ENCODE results near the gene ANTXR2. TPM values are rescaled to one million over a fixed set of nuclear protein-coding genes. Genes with fewer than 3 reads are reported as not detected.

The ANTXR2 gene
- total and polyA plus RNA-seq, 9 of the 15 experiments (the other 6 are each of a cell fraction or from before 2014, with no cell fraction given) = 10.1 to 83.8 (median 60.3) TPM

DNA sequence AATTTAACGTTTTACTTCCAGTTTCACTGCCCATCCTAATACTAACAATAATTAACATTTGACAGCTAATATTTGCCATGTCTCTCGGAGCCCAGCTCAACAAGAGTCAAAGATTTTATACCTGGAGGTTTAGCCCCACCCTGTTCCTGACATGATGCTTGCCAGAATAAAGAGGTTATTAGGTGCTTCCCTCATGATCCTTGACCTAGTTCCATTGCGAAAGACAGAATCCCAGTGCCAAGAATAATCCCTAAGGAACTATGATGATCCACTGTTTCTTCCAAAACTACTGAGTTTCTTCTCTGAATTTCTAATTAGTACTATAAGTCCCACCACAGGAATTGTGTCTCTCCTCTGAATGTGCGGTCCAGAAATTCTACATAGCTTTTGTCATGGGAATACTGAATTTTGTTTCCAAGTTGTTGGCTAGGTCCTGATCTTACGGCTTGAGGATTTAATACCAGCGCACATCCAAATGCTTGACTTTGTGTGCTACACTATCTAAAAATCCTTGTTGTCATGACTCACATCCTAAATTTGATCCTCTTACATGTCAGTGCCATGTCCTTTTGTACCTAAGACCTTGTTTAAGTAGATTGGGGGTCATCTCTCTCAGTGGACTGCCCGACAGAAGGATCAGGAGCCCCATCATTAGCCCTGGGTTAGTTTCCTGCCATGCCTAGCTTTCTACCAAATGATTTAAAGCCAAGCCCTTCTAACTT lies 23.1 kb downstream of the ANTXR2 start:
- no peaks in the 10 kb centered on the region for H3K27me3 ChIP-seq (ENCODE audit: control insufficient read depth in 2 of 2, insufficient read depth in 2 of 2, low read length in 2 of 2)
- WGBS (ENCODE audit: insufficient coverage, low coverage, missing lambda C conversion rate) = 82% methylated on average over 7 of the region's 7 CpGs
- FAIRE-seq (peak; percentile 29), DNase-seq (ENCODE audit: extremely low read depth in 1 of 4, low spot score in 3 of 4) (no peak), ATAC-seq (no peak)
- no peak overlapping the region for H3K9ac ChIP-seq (ENCODE audit: insufficient read depth in 1 of 2, low read depth in 2 of 2, low read length in 2 of 2)
- intact Hi-C loops (cut with micrococcal nuclease) = no loop called here
- ChIA-PET CTCF (ENCODE audit: low intra/inter-chr PET ratio) (no interaction called here), POLR2A (interaction anchor here (1.0 kb wide), 1 partner anchor 15 kb away, joined by 3 read pairs; no protein-coding TSS in a partner anchor)
- in situ Hi-C loops (cut with MboI) = no loop called here
- no peak for TF ChIP-seq SRSF7 (optimal IDR thresholded peaks at IDR 0.05; ENCODE audit: low read depth, low read length)
- no peak for TF ChIP-seq NCOA4 (IDR thresholded peaks at IDR 0.05; ENCODE audit: partially characterized antibody)
- TF ChIP-seq MCM5 (IDR thresholded peaks at IDR 0.05; ENCODE audit: low read depth) = no peak
- TF ChIP-seq, protein P1, sequence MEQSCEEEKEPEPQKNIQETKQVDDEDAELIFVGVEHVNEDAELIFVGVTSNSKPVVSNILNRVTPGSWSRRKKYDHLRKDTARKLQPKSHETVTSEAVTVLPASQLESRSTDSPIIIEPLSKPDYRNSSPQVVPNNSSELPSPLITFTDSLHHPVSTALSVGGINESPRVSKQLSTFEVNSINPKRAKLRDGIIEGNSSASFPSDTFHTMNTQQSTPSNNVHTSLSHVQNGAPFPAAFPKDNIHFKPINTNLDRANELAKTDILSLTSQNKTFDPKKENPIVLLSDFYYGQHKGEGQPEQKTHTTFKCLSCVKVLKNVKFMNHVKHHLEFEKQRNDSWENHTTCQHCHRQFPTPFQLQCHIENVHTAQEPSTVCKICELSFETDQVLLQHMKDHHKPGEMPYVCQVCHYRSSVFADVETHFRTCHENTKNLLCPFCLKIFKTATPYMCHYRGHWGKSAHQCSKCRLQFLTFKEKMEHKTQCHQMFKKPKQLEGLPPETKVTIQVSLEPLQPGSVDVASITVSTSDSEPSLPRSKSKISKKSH (CRISPR knock-in tag; IDR thresholded peaks at IDR 0.05) = no peak
- TF ChIP-seq SP2 (IDR thresholded peaks at IDR 0.05; ENCODE audit: extremely low read depth, low read depth, low read length, poor library complexity, severe bottlenecking) = no peak
- no peak for TF ChIP-seq ZNF143 (CRISPR knock-in tag; IDR thresholded peaks at IDR 0.05)
- no peak for TF ChIP-seq TCF7L2 (IDR thresholded peaks at IDR 0.05; ENCODE audit: low read depth, low read length)
- no peak for TF ChIP-seq SMARCA5 (IDR thresholded peaks at IDR 0.05)
- no peak for TF ChIP-seq ZNF121 (CRISPR knock-in tag; conservative IDR thresholded peaks at IDR 0.05)
- TF ChIP-seq ZNF354B (CRISPR knock-in tag; IDR thresholded peaks at IDR 0.05) = no peak
- no peak for TF ChIP-seq EZH2 (IDR thresholded peaks at IDR 0.05; ENCODE audit: borderline replicate concordance, low read depth, low read length)
- TF ChIP-seq, protein P2, sequence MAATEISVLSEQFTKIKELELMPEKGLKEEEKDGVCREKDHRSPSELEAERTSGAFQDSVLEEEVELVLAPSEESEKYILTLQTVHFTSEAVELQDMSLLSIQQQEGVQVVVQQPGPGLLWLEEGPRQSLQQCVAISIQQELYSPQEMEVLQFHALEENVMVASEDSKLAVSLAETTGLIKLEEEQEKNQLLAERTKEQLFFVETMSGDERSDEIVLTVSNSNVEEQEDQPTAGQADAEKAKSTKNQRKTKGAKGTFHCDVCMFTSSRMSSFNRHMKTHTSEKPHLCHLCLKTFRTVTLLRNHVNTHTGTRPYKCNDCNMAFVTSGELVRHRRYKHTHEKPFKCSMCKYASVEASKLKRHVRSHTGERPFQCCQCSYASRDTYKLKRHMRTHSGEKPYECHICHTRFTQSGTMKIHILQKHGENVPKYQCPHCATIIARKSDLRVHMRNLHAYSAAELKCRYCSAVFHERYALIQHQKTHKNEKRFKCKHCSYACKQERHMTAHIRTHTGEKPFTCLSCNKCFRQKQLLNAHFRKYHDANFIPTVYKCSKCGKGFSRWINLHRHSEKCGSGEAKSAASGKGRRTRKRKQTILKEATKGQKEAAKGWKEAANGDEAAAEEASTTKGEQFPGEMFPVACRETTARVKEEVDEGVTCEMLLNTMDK (IDR thresholded peaks at IDR 0.05; ENCODE audit: borderline replicate concordance, insufficient read depth, low read depth, low read length, poor library complexity, severe bottlenecking) = no peak
- no peak for TF ChIP-seq CAMTA2 (CRISPR knock-in tag; conservative IDR thresholded peaks at IDR 0.05)
- TF ChIP-seq SIX5 (IDR thresholded peaks at IDR 0.05; ENCODE audit: borderline replicate concordance in 1 of 2, insufficient read depth in 1 of 2, low read depth in 1 of 2, low read length in 2 of 2) = no peak
- no peak for TF ChIP-seq ELF1 (tag; IDR thresholded peaks at IDR 0.05)
- TF ChIP-seq MEF2A (IDR thresholded peaks at IDR 0.05; ENCODE audit: control insufficient read depth, low read depth, low read length) = no peak
- no peak for TF ChIP-seq ZNF224 (CRISPR knock-in tag; IDR thresholded peaks at IDR 0.05)
- TF ChIP-seq ZNF695 (CRISPR knock-in tag; IDR thresholded peaks at IDR 0.05) = no peak
- no peak for TF ChIP-seq TCF3 (CRISPR knock-in tag; IDR thresholded peaks at IDR 0.05)
- H3K4me2 ChIP-seq (ENCODE audit: insufficient read depth, low read length) = no peak overlapping the region
- peaks cover 66% of the 10 kb centered on the region; the same call in 2 of the 3 replicates for H3K36me3 ChIP-seq (ENCODE audit: control insufficient read depth, insufficient read depth, low read length)
- peaks cover 3% of the 10 kb centered on the region; the same call in 1 of the 3 replicates for H3K79me2 ChIP-seq (ENCODE audit: control insufficient read depth, insufficient read depth, low read length)
- H3K9me1 ChIP-seq (ENCODE audit: control insufficient read depth, insufficient read depth, low read length) = no peaks in the 10 kb centered on the region
- BruUV-seq (replicated peaks) = no TSS peak
- no peak overlapping the region for H2AFZ ChIP-seq (ENCODE audit: low read depth, low read length)
- H3K27ac ChIP-seq (ENCODE audit: extremely low read depth, low read depth, low read length) = no peak overlapping the region
- H3K9me3 ChIP-seq (replicated peaks; ENCODE audit: control insufficient read depth, insufficient read depth, low read depth, low read length) = no peaks in the 10 kb centered on the region
- H3K4me3 ChIP-seq = no peak overlapping the region
- H3K4me1 ChIP-seq (replicated peaks in 1 of 2; ENCODE audit: control insufficient read depth in 2 of 2, insufficient read depth in 2 of 2, low read length in 2 of 2) = no peaks in the 10 kb centered on the region
- H4K20me1 ChIP-seq (replicated peaks; ENCODE audit: control insufficient read depth, insufficient read depth, low read length) = no peaks in the 10 kb centered on the region

Measured in K562 (cell line).